Mesendoderm (in vitro differentiated cells): ENCODE data around the gene INO80E.

Experiments used
- DNase-seq: peaks from one replicate; pipeline ENCODE4 v3.0.0; 2013
- H2AK5ac ChIP-seq: 2 replicates; pipeline ENCODE4 v1.6.1; 2013; ENCODE audit warnings: low read length, inconsistent platforms
- H2BK120ac ChIP-seq: 2 replicates; pipeline ENCODE4 v1.6.1; 2013; ENCODE audit warnings: low read depth, mild to moderate bottlenecking, low read length, moderate library complexity, mixed read lengths
- H2BK15ac ChIP-seq: replicated peaks from 2 replicates; pipeline ENCODE4 v1.6.1; 2013; ENCODE audit warnings: low read depth, mild to moderate bottlenecking, moderate library complexity
- H2BK5ac ChIP-seq: 2 replicates; pipeline ENCODE4 v1.6.1; 2013; ENCODE audit warnings: low read length, inconsistent platforms
- H3K18ac ChIP-seq: 2 replicates; pipeline ENCODE4 v1.6.1; 2013; ENCODE audit warnings: mild to moderate bottlenecking, low read length, mixed read lengths
- H3K23ac ChIP-seq: one replicate; pipeline ENCODE4 v1.6.1; 2013; ENCODE audit warnings: low read length
- H3K27ac ChIP-seq: 2 replicates; pipeline ENCODE4 v1.5.1; 2013; ENCODE audit warnings: low read depth, mild to moderate bottlenecking, inconsistent platforms, low read length, moderate library complexity
- H3K27me3 ChIP-seq: 2 replicates; pipeline ENCODE4 v1.6.1; 2013; ENCODE audit warnings: low read length, control low read depth, mild to moderate bottlenecking, inconsistent platforms; ENCODE audit not compliant: insufficient read depth, poor library complexity
- H3K36me3 ChIP-seq: 2 replicates; pipeline ENCODE4 v1.6.1; 2013; ENCODE audit warnings: low read length, inconsistent platforms; ENCODE audit not compliant: control insufficient read depth, insufficient read depth
- H3K4ac ChIP-seq: one replicate; pipeline ENCODE4 v1.6.1; 2013; ENCODE audit warnings: low read depth, mild to moderate bottlenecking, low read length, moderate library complexity
- H3K4me1 ChIP-seq: 2 replicates; pipeline ENCODE4 v1.6.1; 2013; ENCODE audit warnings: low read depth, low read length, inconsistent platforms; ENCODE audit not compliant: control insufficient read depth
- H3K4me2 ChIP-seq: 2 replicates; pipeline ENCODE4 v1.6.1; 2013; ENCODE audit warnings: low read length
- H3K4me3 ChIP-seq: 2 replicates; pipeline ENCODE4 v1.5.1; 2013; ENCODE audit warnings: mild to moderate bottlenecking, low read length
- H3K56ac ChIP-seq: one replicate; pipeline ENCODE4 v1.6.1; 2013; ENCODE audit warnings: low read length
- H3K79me1 ChIP-seq: 2 replicates; pipeline ENCODE4 v1.6.1; 2013; ENCODE audit warnings: low read length, inconsistent platforms
- H3K79me2 ChIP-seq: 2 replicates; pipeline ENCODE4 v1.6.1; 2013; ENCODE audit warnings: mild to moderate bottlenecking, low read length; ENCODE audit not compliant: control insufficient read depth, insufficient read depth
- H3K9ac ChIP-seq: 2 replicates; pipeline ENCODE4 v1.6.1; 2013; ENCODE audit warnings: low read length, inconsistent platforms
- H4K5ac ChIP-seq: one replicate; pipeline ENCODE4 v1.6.1; 2013; ENCODE audit warnings: low read length
- H4K8ac ChIP-seq: one replicate; pipeline ENCODE4 v1.6.1; 2013; ENCODE audit warnings: low read depth, mild to moderate bottlenecking, control low read depth, low read length, moderate library complexity
- WGBS: extraction: QIAGEN DNeasy Blood & Tissue Kit; methylation state at CpG from one replicate; pipeline ENCODE4 v1.1.7; 2013; ENCODE audit warnings: low lambda C conversion rate, missing lambda C conversion rate; ENCODE audit not compliant: insufficient coverage; ENCODE audit errors: extremely low coverage; 5-methylcytosine and 5-hydroxymethylcytosine counted together

INO80E gene

DNA sequence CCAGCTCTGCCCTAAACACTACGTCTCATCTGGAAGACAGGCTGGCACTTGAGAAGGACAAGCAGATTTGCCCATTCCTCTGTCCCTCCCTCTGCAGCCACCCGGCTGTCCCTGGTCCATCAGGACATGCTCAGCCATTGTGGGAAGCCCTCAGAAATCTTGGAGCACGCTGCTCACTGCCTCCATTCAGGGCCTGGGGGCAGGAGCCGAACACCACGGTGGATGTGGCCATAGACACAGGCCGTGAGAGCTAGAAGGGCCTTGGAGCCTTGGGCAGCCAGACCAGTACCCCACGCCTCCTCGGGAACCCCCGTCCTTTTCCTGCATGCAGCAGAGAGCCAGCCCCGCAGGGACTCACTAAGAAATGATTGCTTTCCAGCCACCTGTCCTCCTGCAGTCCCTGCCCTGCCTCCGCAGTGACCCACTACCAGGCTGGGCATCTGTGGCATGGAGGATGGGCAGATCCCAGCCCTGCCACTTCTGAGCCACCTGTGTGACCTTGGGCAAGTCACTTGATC lies 11.4 kb downstream of the INO80E start:
- no CpG with 5 or more reads among the region's 11 CpGs for WGBS
- Histone ChIP-seq H3K56ac (no peak overlapping the region), H2BK5ac (no peak overlapping the region), H3K9ac (no peak overlapping the region), H3K18ac (no peak overlapping the region), H2BK15ac (no peak overlapping the region), H3K23ac (no peak overlapping the region), H3K4me3 (no peak overlapping the region), H3K27ac (no peak overlapping the region), H2BK120ac (no peak overlapping the region), H3K79me2 (no peaks in the 10 kb centered on the region), H3K4me1 (no peaks in the 10 kb centered on the region), H3K36me3 (peaks cover 2% of the 10 kb centered on the region), H2AK5ac (no peak overlapping the region), H3K79me1 (no peaks in the 10 kb centered on the region), H3K4me2 (no peak overlapping the region), H4K8ac (no peak overlapping the region), H3K27me3 (no peaks in the 10 kb centered on the region), H4K5ac (no peak overlapping the region), H3K4ac (no peak overlapping the region)
- DNase-seq = no peak

GRCh38 chr16:30009085-30009862 lies 13.2 kb downstream of the INO80E start:
- H3K9ac ChIP-seq = no peak overlapping the region
- no peak overlapping the region for H2AK5ac ChIP-seq
- no peaks in the 10 kb centered on the region for H3K79me1 ChIP-seq
- H4K5ac ChIP-seq = no peak overlapping the region
- no peak overlapping the region for H2BK15ac ChIP-seq
- H3K4me2 ChIP-seq = no peak overlapping the region
- no peak overlapping the region for H3K18ac ChIP-seq
- H3K23ac ChIP-seq = no peak overlapping the region
- no peak overlapping the region for H3K56ac ChIP-seq
- no peak overlapping the region for H4K8ac ChIP-seq
- WGBS = no CpG with 5 or more reads among the region's 26 CpGs
- no peak overlapping the region for H2BK5ac ChIP-seq
- no peaks in the 10 kb centered on the region for H3K27me3 ChIP-seq
- H3K36me3 ChIP-seq = no peaks in the 10 kb centered on the region
- no peak overlapping the region for H3K27ac ChIP-seq
- no peaks in the 10 kb centered on the region for H3K4me1 ChIP-seq
- H2BK120ac ChIP-seq = no peak overlapping the region
- H3K4me3 ChIP-seq = no peak overlapping the region
- H3K79me2 ChIP-seq = no peaks in the 10 kb centered on the region
- no peak overlapping the region for H3K4ac ChIP-seq
- DNase-seq = no peak

GRCh38 chr16:30009990-30010843 lies 14.2 kb downstream of the INO80E start:
- Histone ChIP-seq H3K23ac (peak overlapping the region; percentile 80), H3K36me3 (no peaks in the 10 kb centered on the region), H4K8ac (no peak overlapping the region), H3K9ac (peak overlapping the region; percentile 40), H3K4me3 (no peak overlapping the region), H3K27ac (no peak overlapping the region), H3K56ac (peak overlapping the region; percentile 40), H3K18ac (no peak overlapping the region), H2BK15ac (no peak overlapping the region), H2AK5ac (no peak overlapping the region), H3K4me2 (peak overlapping the region; percentile 85), H3K79me2 (no peaks in the 10 kb centered on the region), H3K79me1 (no peaks in the 10 kb centered on the region), H3K4me1 (no peaks in the 10 kb centered on the region), H2BK120ac (no peak overlapping the region), H3K4ac (no peak overlapping the region), H4K5ac (no peak overlapping the region), H3K27me3 (no peaks in the 10 kb centered on the region), H2BK5ac (no peak overlapping the region)
- no CpG with 5 or more reads among the region's 34 CpGs for WGBS
- no peak for DNase-seq

GRCh38 chr16:30010844-30011713 lies 15.0 kb downstream of the INO80E start, which contains the start of gene DOC2A:
Gene DOC2A, minus strand, starts transcription at chr16:30011027. Its CDS starts 805 bp downstream, at chr16:30010222.
- Histone ChIP-seq H3K9ac (peak within 1 kb of the TSS; percentile 48), H3K36me3 (no peaks in the 10 kb centered on the region), H3K79me1 (no peaks in the 10 kb centered on the region), H3K18ac (no peak within 1 kb of the TSS), H2AK5ac (no peak within 1 kb of the TSS), H3K56ac (peak within 1 kb of the TSS; percentile 79), H2BK120ac (no peak within 1 kb of the TSS), H3K4me2 (peak within 1 kb of the TSS; percentile 95), H3K4ac (no peak within 1 kb of the TSS), H2BK15ac (no peak within 1 kb of the TSS), H3K23ac (peak within 1 kb of the TSS; percentile 80), H3K4me3 (peak within 1 kb of the TSS; percentile 51), H3K27me3 (no peaks in the 10 kb centered on the region), H3K79me2 (no peaks in the 10 kb centered on the region), H3K27ac (no peak within 1 kb of the TSS), H3K4me1 (no peaks in the 10 kb centered on the region), H4K8ac (no peak within 1 kb of the TSS), H2BK5ac (no peak within 1 kb of the TSS), H4K5ac (no peak within 1 kb of the TSS)
- peak; percentile 60 for DNase-seq
- WGBS = no CpG with 5 or more reads among the region's 99 CpGs

DNA sequence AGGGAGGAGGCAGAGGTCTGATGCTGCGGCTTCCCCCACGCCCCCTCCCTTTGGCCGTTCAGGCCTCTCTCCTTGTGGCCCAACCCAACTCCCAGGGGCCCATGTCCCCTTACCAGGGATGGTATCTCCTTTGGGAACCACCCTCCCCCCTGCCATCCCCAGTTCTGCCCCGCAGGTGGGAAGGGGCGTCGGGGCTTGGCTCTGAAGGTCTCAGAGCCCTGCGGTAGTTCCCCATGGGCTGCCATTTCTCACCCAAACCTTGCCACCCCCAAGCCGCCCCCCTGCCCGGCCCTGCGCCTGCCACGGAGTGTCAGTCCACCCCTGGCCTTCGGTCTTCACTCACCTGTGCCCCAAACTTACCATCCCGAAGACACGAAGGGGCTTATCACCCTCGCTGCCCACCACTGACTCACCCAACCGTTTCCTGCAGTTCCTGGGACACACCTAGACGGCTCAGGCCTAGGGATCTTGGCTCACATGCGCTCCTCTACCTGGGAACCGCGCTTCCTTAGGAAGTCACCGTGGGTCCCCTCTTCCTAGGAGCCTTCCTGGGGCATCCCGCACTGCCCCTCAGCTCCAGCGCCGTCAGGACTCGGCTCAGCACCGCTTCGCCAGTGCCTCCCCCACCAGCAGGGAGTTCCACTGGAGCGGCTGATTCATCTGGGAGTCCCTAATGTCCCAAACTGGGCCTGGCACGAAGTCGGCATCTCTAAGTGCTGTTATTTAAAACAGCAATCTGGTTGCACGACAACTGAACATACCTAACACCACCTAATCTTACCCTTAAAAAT lies 15.9 kb downstream of the INO80E start:
- Histone ChIP-seq H3K36me3 (no peaks in the 10 kb centered on the region), H3K23ac (no peak overlapping the region), H4K5ac (no peak overlapping the region), H3K56ac (peak overlapping the region; percentile 42), H3K79me1 (no peaks in the 10 kb centered on the region), H3K4me1 (no peaks in the 10 kb centered on the region), H3K79me2 (no peaks in the 10 kb centered on the region), H2BK120ac (no peak overlapping the region), H3K4me3 (no peak overlapping the region), H3K27ac (no peak overlapping the region), H3K18ac (no peak overlapping the region), H2BK5ac (no peak overlapping the region), H3K27me3 (no peaks in the 10 kb centered on the region), H2BK15ac (no peak overlapping the region), H3K4me2 (peak overlapping the region; percentile 73), H2AK5ac (no peak overlapping the region), H3K9ac (no peak overlapping the region), H3K4ac (no peak overlapping the region), H4K8ac (no peak overlapping the region)
- WGBS = no CpG with 5 or more reads among the region's 31 CpGs
- no peak for DNase-seq
